ENCODE measurements around the gene MTG1. TPM values are rescaled to one million over a fixed set of nuclear protein-coding genes. Genes with fewer than 3 reads are reported as not detected.
"Not testable (repeated sequence)": the region's sequence is repeated elsewhere in the genome, so short reads cannot be mapped to it uniquely, and the experiment has no call there.

The MTG1 gene
- total RNA-seq, 1 donor from 2014 or later, result 21.9 TPM

- H3K36me3 ChIP-seq (ENCODE audit: control insufficient read depth in 3 of 3, insufficient read depth in 3 of 3, low read length in 3 of 3), result peaks cover 67 to 73% (median 68%) of the 10 kb centered on the region in 3 donors
- no peak overlapping the region for H3K27ac ChIP-seq (ENCODE audit: low read depth, low read length)
- no peaks in the 10 kb centered on the region for H3K27me3 ChIP-seq (ENCODE audit: control insufficient read depth in 3 of 3, insufficient read depth in 3 of 3, low read length in 3 of 3)
- no peaks in the 10 kb centered on the region for H3K9me3 ChIP-seq (ENCODE audit: control insufficient read depth in 3 of 3, low read length in 3 of 3)
- H3K9ac ChIP-seq (ENCODE audit: low read depth in 1 of 3, low read length in 3 of 3), result no peak overlapping the region
- peaks cover 0 to 3% (median 0%) of the 10 kb centered on the region in 3 donors for H3K4me1 ChIP-seq (ENCODE audit: control insufficient read depth in 3 of 3, insufficient read depth in 3 of 3, low read length in 3 of 3)
- no peak overlapping the region for H3K4me3 ChIP-seq (ENCODE audit: low read length in 3 of 3)
Observed at GRCh38 chr10:133366751-133367150, 27.2 kb upstream of the MTG1 start.

DNA sequence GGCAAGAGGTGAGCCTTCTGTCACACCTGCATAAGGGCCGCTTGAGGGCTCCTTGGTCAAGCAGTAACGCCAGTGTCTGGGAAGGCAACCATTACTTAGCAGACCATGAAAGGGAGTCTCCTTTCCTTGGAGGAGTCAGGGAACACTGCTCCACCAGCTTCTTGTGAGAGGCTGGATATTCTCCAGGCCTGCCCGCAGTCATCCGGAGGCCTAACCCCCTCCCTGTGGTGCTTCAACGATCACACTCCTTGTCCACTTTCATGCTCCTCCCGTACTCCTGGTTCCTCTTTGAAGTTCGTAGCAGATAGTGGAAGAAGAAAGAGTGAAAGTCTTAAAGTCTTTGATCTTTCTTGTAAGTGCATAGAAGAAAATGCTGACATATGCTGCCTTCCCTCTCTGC is 26.5 kb upstream of the MTG1 start:
- H3K27ac ChIP-seq (ENCODE audit: low read depth, low read length); H3K27me3 ChIP-seq (ENCODE audit: control insufficient read depth in 3 of 3, insufficient read depth in 3 of 3, low read length in 3 of 3); H3K4me1 ChIP-seq (ENCODE audit: control insufficient read depth in 3 of 3, insufficient read depth in 3 of 3, low read length in 3 of 3); H3K4me3 ChIP-seq (ENCODE audit: low read length in 3 of 3); H3K9me3 ChIP-seq (ENCODE audit: control insufficient read depth in 3 of 3, low read length in 3 of 3); H3K9ac ChIP-seq (ENCODE audit: low read depth in 1 of 3, low read length in 3 of 3): not testable (repeated sequence)
- H3K36me3 ChIP-seq (ENCODE audit: control insufficient read depth in 3 of 3, insufficient read depth in 3 of 3, low read length in 3 of 3), result peaks cover 61 to 66% (median 61%) of the 10 kb centered on the region in 3 donors

- no peaks in the 10 kb centered on the region for H3K27me3 ChIP-seq (ENCODE audit: control insufficient read depth in 3 of 3, insufficient read depth in 3 of 3, low read length in 3 of 3)
- H3K36me3 ChIP-seq (ENCODE audit: control insufficient read depth in 3 of 3, insufficient read depth in 3 of 3, low read length in 3 of 3), result peaks cover 54 to 60% (median 58%) of the 10 kb centered on the region in 3 donors
- no peak overlapping the region for H3K27ac ChIP-seq (ENCODE audit: low read depth, low read length)
- H3K9me3 ChIP-seq (ENCODE audit: control insufficient read depth in 3 of 3, low read length in 3 of 3), result no peaks in the 10 kb centered on the region
- no peak overlapping the region for H3K9ac ChIP-seq (ENCODE audit: low read depth in 1 of 3, low read length in 3 of 3)
- H3K4me3 ChIP-seq (ENCODE audit: low read length in 3 of 3), result no peak overlapping the region
- peaks cover 5 to 9% (median 6%) of the 10 kb centered on the region in 3 donors for H3K4me1 ChIP-seq (ENCODE audit: control insufficient read depth in 3 of 3, insufficient read depth in 3 of 3, low read length in 3 of 3)
Observed at GRCh38 chr10:133368153-133368552, 25.8 kb upstream of the MTG1 start.

DNA sequence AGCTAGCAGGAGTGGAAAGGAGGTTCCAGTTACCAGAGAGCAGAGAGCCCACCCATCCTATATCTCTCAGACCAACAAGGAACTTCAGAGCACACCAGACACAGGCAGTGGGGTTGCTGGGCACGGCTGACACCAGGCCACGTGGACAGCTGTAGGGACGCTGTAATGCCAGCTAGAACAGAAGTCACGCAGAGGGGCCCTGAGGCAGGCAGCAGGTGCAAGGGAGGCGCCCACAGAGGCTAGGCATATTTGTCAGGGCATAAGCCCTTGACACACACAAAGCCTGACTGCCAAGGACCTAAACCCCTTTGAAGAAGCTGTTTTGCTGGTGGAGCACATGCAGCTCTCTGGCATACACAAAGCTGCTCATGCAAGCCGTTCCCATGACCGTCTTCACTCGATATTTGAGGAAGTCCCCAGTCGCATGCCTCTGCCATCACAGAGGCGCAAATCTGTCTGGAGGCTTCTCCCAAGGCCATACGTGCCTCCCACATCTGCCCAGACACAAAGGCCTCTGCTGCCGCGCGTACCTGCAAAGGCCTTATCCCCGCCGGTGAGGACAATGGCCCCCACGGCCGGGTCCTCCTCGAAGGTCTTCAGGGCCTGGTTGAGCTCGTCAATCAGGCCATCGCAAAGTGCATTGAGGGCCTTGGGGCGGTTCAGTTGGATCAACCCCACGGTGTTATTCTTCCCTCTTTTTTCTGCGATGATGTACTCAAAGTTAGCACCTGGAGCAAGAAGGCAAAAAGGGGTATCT is 23.7 kb upstream of the MTG1 start:
- H3K27ac ChIP-seq (ENCODE audit: low read depth, low read length), result no peak overlapping the region
- H3K36me3 ChIP-seq (ENCODE audit: control insufficient read depth in 3 of 3, insufficient read depth in 3 of 3, low read length in 3 of 3), result peaks cover 44 to 48% (median 45%) of the 10 kb centered on the region in 3 donors
- H3K4me3 ChIP-seq (ENCODE audit: low read length in 3 of 3), result no peak overlapping the region
- H3K9ac ChIP-seq (ENCODE audit: low read depth in 1 of 3, low read length in 3 of 3), result no peak overlapping the region
- no peaks in the 10 kb centered on the region for H3K27me3 ChIP-seq (ENCODE audit: control insufficient read depth in 3 of 3, insufficient read depth in 3 of 3, low read length in 3 of 3)
- H3K9me3 ChIP-seq (ENCODE audit: control insufficient read depth in 3 of 3, low read length in 3 of 3), result no peaks in the 10 kb centered on the region
- peaks cover 6 to 14% (median 9%) of the 10 kb centered on the region in 3 donors for H3K4me1 ChIP-seq (ENCODE audit: control insufficient read depth in 3 of 3, insufficient read depth in 3 of 3, low read length in 3 of 3)

DNA sequence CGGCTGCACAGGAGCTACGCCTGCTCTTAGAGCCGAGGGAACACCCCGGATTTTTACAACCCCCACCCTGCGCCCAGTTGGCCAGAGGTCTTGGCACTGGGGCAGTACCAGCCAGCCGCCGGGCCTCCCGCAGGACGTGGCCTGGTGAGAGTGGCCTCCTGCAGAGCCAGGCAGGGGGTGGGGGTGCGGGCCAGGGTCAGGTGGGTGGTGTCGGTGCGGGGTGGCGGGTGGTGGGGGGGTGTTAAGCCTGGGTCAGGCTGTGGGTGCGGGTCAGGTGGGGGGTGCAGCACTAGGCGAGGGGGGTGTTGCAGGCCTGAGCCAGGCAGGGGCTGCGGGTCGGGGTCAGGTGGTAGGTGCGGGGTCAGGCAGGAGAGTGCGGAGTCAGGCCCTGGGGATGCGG is 21.4 kb upstream of the MTG1 start:
- Histone ChIP-seq H3K4me3 (ENCODE audit: low read length in 3 of 3) (peak overlapping the region in 2 of 3 donors; percentile 41 to 46), H3K9ac (ENCODE audit: low read depth in 1 of 3, low read length in 3 of 3) (peak overlapping the region in 1 of 3 donors; percentile 60), H3K4me1 (ENCODE audit: control insufficient read depth in 3 of 3, insufficient read depth in 3 of 3, low read length in 3 of 3) (peaks cover 6 to 18% (median 9%) of the 10 kb centered on the region in 3 donors), H3K27ac (ENCODE audit: low read depth, low read length) (no peak overlapping the region), H3K9me3 (ENCODE audit: control insufficient read depth in 3 of 3, low read length in 3 of 3) (no peaks in the 10 kb centered on the region), H3K27me3 (ENCODE audit: control insufficient read depth in 3 of 3, insufficient read depth in 3 of 3, low read length in 3 of 3) (no peaks in the 10 kb centered on the region), H3K36me3 (ENCODE audit: control insufficient read depth in 3 of 3, insufficient read depth in 3 of 3, low read length in 3 of 3) (peaks cover 27 to 30% (median 28%) of the 10 kb centered on the region in 3 donors)

GRCh38 chr10:133373174-133374090 is 20.5 kb upstream of the MTG1 start, which contains the start of gene ECHS1:
Gene ECHS1, minus strand, starts transcription at chr10:133373354. Its CDS starts 21 bp downstream, at chr10:133373333.
- Histone ChIP-seq H3K4me1 (ENCODE audit: control insufficient read depth in 3 of 3, insufficient read depth in 3 of 3, low read length in 3 of 3) (peaks cover 9 to 27% (median 13%) of the 10 kb centered on the region in 3 donors), H3K9ac (ENCODE audit: low read depth in 1 of 3, low read length in 3 of 3) (peak within 1 kb of the TSS; percentile 65 to 87 (median 84)), H3K27me3 (ENCODE audit: control insufficient read depth in 3 of 3, insufficient read depth in 3 of 3, low read length in 3 of 3) (no peaks in the 10 kb centered on the region), H3K4me3 (ENCODE audit: low read length in 3 of 3) (peak within 1 kb of the TSS; percentile 75 to 84 (median 81)), H3K9me3 (ENCODE audit: control insufficient read depth in 3 of 3, low read length in 3 of 3) (no peaks in the 10 kb centered on the region), H3K36me3 (ENCODE audit: control insufficient read depth in 3 of 3, insufficient read depth in 3 of 3, low read length in 3 of 3) (peaks cover 22 to 25% (median 25%) of the 10 kb centered on the region in 3 donors), H3K27ac (ENCODE audit: low read depth, low read length) (peak within 1 kb of the TSS; percentile 54)

DNA sequence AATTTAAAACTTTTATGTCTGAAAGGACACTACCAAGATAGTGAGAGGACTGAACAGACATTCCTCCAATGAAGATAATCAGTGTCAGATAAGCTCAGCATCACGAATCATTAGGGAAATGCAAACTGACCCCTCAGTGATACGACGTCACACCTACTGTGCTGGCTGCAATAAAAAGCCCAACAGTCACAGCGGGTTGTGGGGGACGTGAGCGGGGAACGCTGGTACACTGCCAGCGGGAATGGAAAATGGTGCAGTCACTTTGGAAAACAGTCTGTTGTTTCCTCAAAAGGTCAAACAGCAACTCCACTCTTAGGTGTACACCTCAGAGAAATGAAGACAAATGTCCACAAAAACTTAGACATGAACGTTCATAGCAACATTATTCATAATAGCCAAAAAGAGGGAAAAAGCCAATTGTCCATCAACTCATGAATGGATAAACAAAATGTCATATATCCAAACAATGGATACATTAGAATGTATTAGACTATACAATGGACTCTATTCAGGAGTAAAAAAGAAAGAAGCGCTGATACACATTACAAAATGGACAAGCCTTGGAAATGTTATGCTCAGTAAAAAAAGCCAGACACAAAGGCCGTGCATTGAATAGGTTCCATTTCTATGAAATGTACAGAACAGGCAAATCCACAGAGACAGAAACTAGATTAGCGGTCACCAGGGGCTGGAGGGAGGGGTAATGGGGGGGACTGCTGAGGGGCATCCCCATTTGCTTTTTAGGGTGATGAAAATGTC is 18.4 kb upstream of the MTG1 start:
- Histone ChIP-seq H3K4me1 (ENCODE audit: control insufficient read depth in 3 of 3, insufficient read depth in 3 of 3, low read length in 3 of 3) (peaks cover 13 to 38% (median 19%) of the 10 kb centered on the region in 3 donors), H3K36me3 (ENCODE audit: control insufficient read depth in 3 of 3, insufficient read depth in 3 of 3, low read length in 3 of 3) (peaks cover 2 to 5% (median 5%) of the 10 kb centered on the region in 3 donors), H3K27ac (ENCODE audit: low read depth, low read length) (no peak overlapping the region), H3K9ac (ENCODE audit: low read depth in 1 of 3, low read length in 3 of 3) (no peak overlapping the region), H3K9me3 (ENCODE audit: control insufficient read depth in 3 of 3, low read length in 3 of 3) (no peaks in the 10 kb centered on the region), H3K4me3 (ENCODE audit: low read length in 3 of 3) (no peak overlapping the region), H3K27me3 (ENCODE audit: control insufficient read depth in 3 of 3, insufficient read depth in 3 of 3, low read length in 3 of 3) (no peaks in the 10 kb centered on the region)

GRCh38 chr10:133376183-133376582 is 17.8 kb upstream of the MTG1 start:
- not testable (repeated sequence) for H3K9me3 ChIP-seq (ENCODE audit: control insufficient read depth in 3 of 3, low read length in 3 of 3); H3K27ac ChIP-seq (ENCODE audit: low read depth, low read length); H3K36me3 ChIP-seq (ENCODE audit: control insufficient read depth in 3 of 3, insufficient read depth in 3 of 3, low read length in 3 of 3); H3K9ac ChIP-seq (ENCODE audit: low read depth in 1 of 3, low read length in 3 of 3); H3K27me3 ChIP-seq (ENCODE audit: control insufficient read depth in 3 of 3, insufficient read depth in 3 of 3, low read length in 3 of 3); H3K4me3 ChIP-seq (ENCODE audit: low read length in 3 of 3)
- peaks cover 13 to 38% (median 19%) of the 10 kb centered on the region in 3 donors for H3K4me1 ChIP-seq (ENCODE audit: control insufficient read depth in 3 of 3, insufficient read depth in 3 of 3, low read length in 3 of 3)

- H3K27ac ChIP-seq (ENCODE audit: low read depth, low read length), result no peak overlapping the region
- peaks cover 10 to 31% (median 16%) of the 10 kb centered on the region in 3 donors for H3K4me1 ChIP-seq (ENCODE audit: control insufficient read depth in 3 of 3, insufficient read depth in 3 of 3, low read length in 3 of 3)
- peak overlapping the region in 1 of 3 donors; percentile 95 for H3K4me3 ChIP-seq (ENCODE audit: low read length in 3 of 3)
- no peaks in the 10 kb centered on the region for H3K9me3 ChIP-seq (ENCODE audit: control insufficient read depth in 3 of 3, low read length in 3 of 3)
- H3K9ac ChIP-seq (ENCODE audit: low read depth in 1 of 3, low read length in 3 of 3), result peak overlapping the region in 2 of 3 donors; percentile 68 to 82
- H3K36me3 ChIP-seq (ENCODE audit: control insufficient read depth in 3 of 3, insufficient read depth in 3 of 3, low read length in 3 of 3), result peaks cover 0 to 3% (median 2%) of the 10 kb centered on the region in 3 donors
- no peaks in the 10 kb centered on the region for H3K27me3 ChIP-seq (ENCODE audit: control insufficient read depth in 3 of 3, insufficient read depth in 3 of 3, low read length in 3 of 3)
Observed at GRCh38 chr10:133377025-133377817, 16.7 kb upstream of the MTG1 start.
